GM23248 (cell line): ENCODE data around the gene ASB1.

Source experiments
- EZH2 ChIP-seq: fragments of 200-600 bp; sonication (generic); IDR thresholded peaks from 2 replicates; pipeline ENCODE4 v1.6.1; 2018; ENCODE audit warnings: antibody characterized with exemption, mild to moderate bottlenecking; ENCODE audit not compliant: insufficient read depth, poor library complexity, severe bottlenecking
- EZH2phosphoT487 ChIP-seq: fragments of 200-600 bp; sonication (generic); IDR thresholded peaks from 2 replicates; pipeline ENCODE4 v1.6.1; 2018; ENCODE audit warnings: antibody characterized with exemption, moderate library complexity, mild to moderate bottlenecking, low read depth; ENCODE audit not compliant: insufficient read depth

- TF ChIP-seq EZH2phosphoT487 (no peak), EZH2 (no peak)
These were observed 39.6 kb downstream of the ASB1 start for GRCh38 chr2:238466243-238466756.
